Measurements from ENCODE around the gene CSF1R. TPM values are rescaled to one million over a fixed set of nuclear protein-coding genes. Genes with fewer than 3 reads are reported as not detected.

The CSF1R gene
- polyA plus RNA-seq, 1 donor from 2014 or later, result not detected

DNA sequence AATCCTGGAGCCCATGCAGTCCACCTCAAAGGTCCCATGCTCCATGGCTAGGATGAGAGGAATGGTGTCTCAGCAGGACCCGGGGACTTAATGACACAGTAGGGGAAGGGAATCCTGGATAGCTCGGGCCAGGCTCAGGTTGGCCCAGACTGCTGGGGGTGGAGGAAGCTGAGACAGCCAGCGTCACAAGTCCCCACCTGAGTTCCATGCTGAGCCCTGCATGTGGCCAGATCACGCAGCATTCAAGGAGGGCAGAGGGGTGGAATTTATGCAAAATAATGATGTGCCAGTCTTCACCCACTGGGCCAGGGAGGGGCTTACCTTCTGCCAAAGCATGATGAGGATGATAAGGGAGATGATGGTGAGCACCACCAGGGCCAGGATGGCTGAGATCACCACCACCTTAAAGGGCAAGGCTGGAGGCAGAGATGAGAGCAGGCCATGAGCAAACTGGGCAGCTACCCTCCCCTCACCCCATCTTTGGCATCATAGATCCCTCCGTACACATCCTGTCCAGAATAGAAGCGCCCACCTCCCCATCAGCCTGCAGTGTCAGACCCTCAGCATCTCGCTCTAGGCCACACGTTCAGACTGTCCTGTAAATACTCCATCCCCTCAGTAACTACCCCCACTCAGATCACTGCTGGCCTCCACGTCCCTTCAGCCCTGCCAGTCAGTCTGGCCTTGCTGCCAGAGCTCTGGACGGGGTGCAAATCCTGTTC lies 40.0 kb upstream of the CSF1R start:
- no peak overlapping the region for H3K4me3 ChIP-seq (ENCODE audit: low read length)
- H3K9me3 ChIP-seq (ENCODE audit: low read length), result no peaks in the 10 kb centered on the region
- no peaks in the 10 kb centered on the region for H3F3A ChIP-seq (ENCODE audit: insufficient read depth, low read length, poor library complexity, severe bottlenecking)
- no peak for TF ChIP-seq EP300 (conservative IDR thresholded peaks at IDR 0.05; ENCODE audit: poor library complexity, severe bottlenecking)
- no peak for TF ChIP-seq SMC3 (conservative IDR thresholded peaks at IDR 0.05; ENCODE audit: poor library complexity)
- no peak for TF ChIP-seq EZH2 (IDR thresholded peaks at IDR 0.05; ENCODE audit: borderline replicate concordance, insufficient read depth, low read length, poor library complexity, severe bottlenecking)
- TF ChIP-seq TAF1 (IDR thresholded peaks at IDR 0.05; ENCODE audit: low read depth), result no peak
- no peak for TF ChIP-seq RAD21 (conservative IDR thresholded peaks at IDR 0.05)
- TF ChIP-seq POLR2AphosphoS5 (IDR thresholded peaks at IDR 0.05), result no peak
- TF ChIP-seq, protein P1, sequence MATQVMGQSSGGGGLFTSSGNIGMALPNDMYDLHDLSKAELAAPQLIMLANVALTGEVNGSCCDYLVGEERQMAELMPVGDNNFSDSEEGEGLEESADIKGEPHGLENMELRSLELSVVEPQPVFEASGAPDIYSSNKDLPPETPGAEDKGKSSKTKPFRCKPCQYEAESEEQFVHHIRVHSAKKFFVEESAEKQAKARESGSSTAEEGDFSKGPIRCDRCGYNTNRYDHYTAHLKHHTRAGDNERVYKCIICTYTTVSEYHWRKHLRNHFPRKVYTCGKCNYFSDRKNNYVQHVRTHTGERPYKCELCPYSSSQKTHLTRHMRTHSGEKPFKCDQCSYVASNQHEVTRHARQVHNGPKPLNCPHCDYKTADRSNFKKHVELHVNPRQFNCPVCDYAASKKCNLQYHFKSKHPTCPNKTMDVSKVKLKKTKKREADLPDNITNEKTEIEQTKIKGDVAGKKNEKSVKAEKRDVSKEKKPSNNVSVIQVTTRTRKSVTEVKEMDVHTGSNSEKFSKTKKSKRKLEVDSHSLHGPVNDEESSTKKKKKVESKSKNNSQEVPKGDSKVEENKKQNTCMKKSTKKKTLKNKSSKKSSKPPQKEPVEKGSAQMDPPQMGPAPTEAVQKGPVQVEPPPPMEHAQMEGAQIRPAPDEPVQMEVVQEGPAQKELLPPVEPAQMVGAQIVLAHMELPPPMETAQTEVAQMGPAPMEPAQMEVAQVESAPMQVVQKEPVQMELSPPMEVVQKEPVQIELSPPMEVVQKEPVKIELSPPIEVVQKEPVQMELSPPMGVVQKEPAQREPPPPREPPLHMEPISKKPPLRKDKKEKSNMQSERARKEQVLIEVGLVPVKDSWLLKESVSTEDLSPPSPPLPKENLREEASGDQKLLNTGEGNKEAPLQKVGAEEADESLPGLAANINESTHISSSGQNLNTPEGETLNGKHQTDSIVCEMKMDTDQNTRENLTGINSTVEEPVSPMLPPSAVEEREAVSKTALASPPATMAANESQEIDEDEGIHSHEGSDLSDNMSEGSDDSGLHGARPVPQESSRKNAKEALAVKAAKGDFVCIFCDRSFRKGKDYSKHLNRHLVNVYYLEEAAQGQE (IDR thresholded peaks at IDR 0.05; ENCODE audit: borderline replicate concordance), result no peak
- TF ChIP-seq, protein P2, sequence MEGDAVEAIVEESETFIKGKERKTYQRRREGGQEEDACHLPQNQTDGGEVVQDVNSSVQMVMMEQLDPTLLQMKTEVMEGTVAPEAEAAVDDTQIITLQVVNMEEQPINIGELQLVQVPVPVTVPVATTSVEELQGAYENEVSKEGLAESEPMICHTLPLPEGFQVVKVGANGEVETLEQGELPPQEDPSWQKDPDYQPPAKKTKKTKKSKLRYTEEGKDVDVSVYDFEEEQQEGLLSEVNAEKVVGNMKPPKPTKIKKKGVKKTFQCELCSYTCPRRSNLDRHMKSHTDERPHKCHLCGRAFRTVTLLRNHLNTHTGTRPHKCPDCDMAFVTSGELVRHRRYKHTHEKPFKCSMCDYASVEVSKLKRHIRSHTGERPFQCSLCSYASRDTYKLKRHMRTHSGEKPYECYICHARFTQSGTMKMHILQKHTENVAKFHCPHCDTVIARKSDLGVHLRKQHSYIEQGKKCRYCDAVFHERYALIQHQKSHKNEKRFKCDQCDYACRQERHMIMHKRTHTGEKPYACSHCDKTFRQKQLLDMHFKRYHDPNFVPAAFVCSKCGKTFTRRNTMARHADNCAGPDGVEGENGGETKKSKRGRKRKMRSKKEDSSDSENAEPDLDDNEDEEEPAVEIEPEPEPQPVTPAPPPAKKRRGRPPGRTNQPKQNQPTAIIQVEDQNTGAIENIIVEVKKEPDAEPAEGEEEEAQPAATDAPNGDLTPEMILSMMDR (IDR thresholded peaks at IDR 0.05; ENCODE audit: poor library complexity, severe bottlenecking), result no peak
- no peak for TF ChIP-seq MXI1 (conservative IDR thresholded peaks at IDR 0.05; ENCODE audit: poor library complexity, severe bottlenecking)
- no peak overlapping the region for H3K4me2 ChIP-seq (ENCODE audit: low read length)
- H3K27me3 ChIP-seq (ENCODE audit: insufficient read depth, low read depth, low read length), result no peaks in the 10 kb centered on the region
- no peak overlapping the region for H3K27ac ChIP-seq (ENCODE audit: low read length)
- H3K36me3 ChIP-seq (ENCODE audit: insufficient read depth, low read length), result no peaks in the 10 kb centered on the region
- no peaks in the 10 kb centered on the region for H3K79me2 ChIP-seq (replicated peaks; ENCODE audit: insufficient read depth, low read length)
- no peak overlapping the region for H2AFZ ChIP-seq (ENCODE audit: low read depth, low read length)
- no peak overlapping the region for H3K9ac ChIP-seq (ENCODE audit: low read length)
- H3K9me2 ChIP-seq (ENCODE audit: insufficient read depth, low read length), result no peaks in the 10 kb centered on the region
- no peaks in the 10 kb centered on the region for H4K20me1 ChIP-seq (ENCODE audit: insufficient read depth)

DNA sequence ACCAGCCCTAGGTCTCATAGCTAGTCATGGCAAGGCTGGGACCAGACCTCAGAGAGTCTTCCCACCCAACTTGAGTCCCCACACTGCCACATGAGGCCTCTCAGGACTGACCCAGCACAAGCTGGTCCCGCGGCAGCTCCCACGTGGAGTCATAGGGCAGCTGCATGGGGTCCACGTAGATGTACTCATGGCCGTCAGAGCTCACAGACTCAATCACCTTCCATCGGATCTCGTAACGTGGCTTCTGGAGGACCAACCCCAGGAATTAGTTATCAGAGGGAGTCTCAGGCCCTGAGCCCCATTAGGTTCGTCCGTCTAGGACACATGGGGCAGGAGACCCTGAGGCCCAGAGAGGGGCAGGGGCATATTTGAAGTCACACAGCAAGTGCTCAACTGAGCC lies 39.0 kb upstream of the CSF1R start:
- Histone ChIP-seq H4K20me1 (ENCODE audit: insufficient read depth) (no peaks in the 10 kb centered on the region), H3K4me2 (ENCODE audit: low read length) (no peak overlapping the region)
- TF ChIP-seq RAD21 (conservative IDR thresholded peaks at IDR 0.05) (no peak), MXI1 (conservative IDR thresholded peaks at IDR 0.05; ENCODE audit: poor library complexity, severe bottlenecking) (no peak), EZH2 (IDR thresholded peaks at IDR 0.05; ENCODE audit: borderline replicate concordance, insufficient read depth, low read length, poor library complexity, severe bottlenecking) (no peak), EP300 (conservative IDR thresholded peaks at IDR 0.05; ENCODE audit: poor library complexity, severe bottlenecking) (no peak), SMC3 (conservative IDR thresholded peaks at IDR 0.05; ENCODE audit: poor library complexity) (no peak), POLR2AphosphoS5 (IDR thresholded peaks at IDR 0.05) (no peak), TAF1 (IDR thresholded peaks at IDR 0.05; ENCODE audit: low read depth) (no peak)
- TF ChIP-seq, protein P2 (IDR thresholded peaks at IDR 0.05; ENCODE audit: poor library complexity, severe bottlenecking), result no peak
- TF ChIP-seq, protein P1 (IDR thresholded peaks at IDR 0.05; ENCODE audit: borderline replicate concordance), result no peak

More for the DNA sequence above, 39.0 kb upstream of the CSF1R start:
- Histone ChIP-seq H3K9me2 (ENCODE audit: insufficient read depth, low read length) (no peaks in the 10 kb centered on the region), H3K27ac (ENCODE audit: low read length) (no peak overlapping the region), H3K36me3 (ENCODE audit: insufficient read depth, low read length) (no peaks in the 10 kb centered on the region), H3K79me2 (replicated peaks; ENCODE audit: insufficient read depth, low read length) (no peaks in the 10 kb centered on the region), H3K9ac (ENCODE audit: low read length) (no peak overlapping the region), H3K4me3 (ENCODE audit: low read length) (no peak overlapping the region), H3K27me3 (ENCODE audit: insufficient read depth, low read depth, low read length) (no peaks in the 10 kb centered on the region), H3K9me3 (ENCODE audit: low read length) (no peaks in the 10 kb centered on the region), H2AFZ (ENCODE audit: low read depth, low read length) (no peak overlapping the region), H3F3A (ENCODE audit: insufficient read depth, low read length, poor library complexity, severe bottlenecking) (no peaks in the 10 kb centered on the region)

Data from neural cell (in vitro differentiated cells).